ENCODE measurements around the gene FAM200B.

- TF ChIP-seq EZH2 (IDR thresholded peaks at IDR 0.05; ENCODE audit: insufficient read depth, poor library complexity, severe bottlenecking): no peak
- no peak for TF ChIP-seq EZH2phosphoT487 (IDR thresholded peaks at IDR 0.05; ENCODE audit: insufficient read depth, low read depth)
Measured at GRCh38 chr4:15706646-15707362, 25.2 kb downstream of the FAM200B start.
